Measurements from ENCODE around the gene ZNF500.
"Not testable (repeated sequence)": the region's sequence is repeated elsewhere in the genome, so short reads cannot be mapped to it uniquely, and the experiment has no call there.

Gene ZNF500

GRCh38 chr16:4744555-4745273 is 22.2 kb downstream of the ZNF500 start:
- no peak for DNase-seq (ENCODE audit: low spot score)

GRCh38 chr16:4743226-4743878 is 23.6 kb downstream of the ZNF500 start:
- DNase-seq (ENCODE audit: low spot score) = no peak

- not testable (repeated sequence) for DNase-seq (ENCODE audit: low spot score)
Observed at GRCh38 chr16:4738370-4738769, 28.6 kb downstream of the ZNF500 start.

DNA sequence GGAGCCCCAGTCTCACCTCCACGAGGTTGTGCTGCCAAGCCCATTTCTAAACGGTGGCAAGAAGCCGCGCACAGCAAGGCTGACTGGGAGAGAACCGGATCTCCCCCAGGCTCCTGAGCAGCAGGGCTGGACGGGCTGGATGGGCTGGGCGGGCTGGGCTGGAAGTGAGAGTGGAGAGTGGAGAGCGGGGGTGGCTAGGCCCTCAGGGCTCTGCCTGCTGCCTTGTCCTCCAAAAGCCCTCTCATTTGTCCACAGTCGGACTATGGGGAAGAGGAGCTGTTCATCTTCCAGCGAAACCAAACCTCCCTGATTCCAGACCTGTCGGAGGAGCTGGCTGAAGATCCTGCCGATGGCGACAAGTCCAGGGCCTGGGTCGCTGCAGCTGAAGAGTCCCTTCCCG is 29.4 kb downstream of the ZNF500 start:
- no peak for DNase-seq (ENCODE audit: low spot score)

- no peak for DNase-seq (ENCODE audit: low spot score)
Observed at GRCh38 chr16:4736546-4736945, 30.4 kb downstream of the ZNF500 start.

GRCh38 chr16:4734730-4735535 is 32.0 kb downstream of the ZNF500 start:
- DNase-seq (ENCODE audit: low spot score) = peak; percentile 93

DNA sequence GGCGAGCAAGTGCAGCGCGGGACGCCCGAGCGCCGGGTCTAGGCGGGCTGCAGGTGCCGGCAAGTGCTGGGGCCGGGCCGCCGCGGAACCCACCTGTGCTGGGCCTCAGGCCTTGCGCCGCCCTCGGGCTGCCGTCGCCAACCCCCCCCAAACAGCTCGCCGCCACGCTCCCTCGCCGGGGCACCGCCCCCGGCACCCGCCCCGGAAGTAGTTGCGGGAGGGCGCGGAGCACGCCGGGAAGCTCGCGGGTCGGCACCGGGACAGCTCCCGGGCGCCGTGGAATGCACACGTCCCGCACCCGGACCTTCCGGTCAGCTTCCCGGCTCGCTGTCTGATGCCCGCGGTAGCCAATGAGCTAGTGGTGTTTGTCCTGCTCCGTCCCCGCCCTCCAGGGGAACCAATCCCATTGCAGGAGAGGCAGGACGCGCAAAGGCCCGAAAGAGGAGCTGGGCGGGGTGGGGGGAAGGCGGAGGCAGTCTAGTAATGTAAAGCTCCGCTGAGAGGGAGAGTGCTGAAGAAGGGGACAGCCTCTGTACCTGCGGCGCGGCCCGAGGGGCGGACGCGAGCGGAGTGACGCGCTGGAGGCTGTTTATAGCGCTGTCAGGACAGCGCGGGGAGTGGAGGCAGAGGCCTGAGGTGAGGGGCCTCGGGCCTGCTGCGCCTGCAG is 32.8 kb downstream of the ZNF500 start, which contains the start of the genes ANKS3 and DNAAF8:
Gene ANKS3 (minus strand): TSS at position 209 of the 667 bp plus-strand sequence. CDS start 4,122 bp downstream, outside the sequence.
Gene DNAAF8 (plus strand): TSS at position 475 of the 667 bp plus-strand sequence. CDS start 1,978 bp downstream, outside the sequence.
- DNase-seq (ENCODE audit: low spot score) = peak; percentile 99

- no peak for DNase-seq (ENCODE audit: low spot score)
Observed at GRCh38 chr16:4733747-4734062, 33.3 kb downstream of the ZNF500 start.

- DNase-seq (ENCODE audit: low spot score) = no peak
Observed at GRCh38 chr16:4733211-4733742, 33.7 kb downstream of the ZNF500 start.

GRCh38 chr16:4729876-4730275 is 37.1 kb downstream of the ZNF500 start:
- DNase-seq (ENCODE audit: low spot score) = no peak

DNA sequence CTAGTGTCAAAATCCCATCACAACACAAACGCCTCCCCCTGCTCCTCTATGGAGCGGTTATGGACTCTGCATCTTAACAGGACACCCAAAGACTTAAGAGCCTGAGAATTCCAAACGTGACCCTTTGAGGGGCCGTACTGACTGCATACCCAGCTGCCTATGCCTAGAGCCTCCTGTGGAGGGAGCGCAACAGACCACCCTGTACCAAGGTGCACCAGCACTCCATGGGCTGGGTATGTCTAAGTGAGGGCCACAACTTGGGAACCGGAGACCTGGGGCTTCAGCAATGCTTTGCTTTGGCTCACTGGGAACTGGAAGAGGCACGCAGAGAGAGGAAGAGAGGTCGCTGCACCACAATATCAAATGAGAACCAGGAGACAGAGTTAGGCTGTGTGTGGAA is 38.3 kb downstream of the ZNF500 start:
- no peak for DNase-seq (ENCODE audit: low spot score)

GRCh38 chr16:4726616-4727015 is 40.3 kb downstream of the ZNF500 start:
- no peak for DNase-seq (ENCODE audit: low spot score)

GRCh38 chr16:4724661-4725270 is 42.2 kb downstream of the ZNF500 start:
- no peak for DNase-seq (ENCODE audit: low spot score)

- DNase-seq (ENCODE audit: low spot score) = no peak
Observed at GRCh38 chr16:4723071-4723767, 43.7 kb downstream of the ZNF500 start.

- DNase-seq (ENCODE audit: low spot score) = no peak
Observed at GRCh38 chr16:4718466-4718865, 48.5 kb downstream of the ZNF500 start.

DNA sequence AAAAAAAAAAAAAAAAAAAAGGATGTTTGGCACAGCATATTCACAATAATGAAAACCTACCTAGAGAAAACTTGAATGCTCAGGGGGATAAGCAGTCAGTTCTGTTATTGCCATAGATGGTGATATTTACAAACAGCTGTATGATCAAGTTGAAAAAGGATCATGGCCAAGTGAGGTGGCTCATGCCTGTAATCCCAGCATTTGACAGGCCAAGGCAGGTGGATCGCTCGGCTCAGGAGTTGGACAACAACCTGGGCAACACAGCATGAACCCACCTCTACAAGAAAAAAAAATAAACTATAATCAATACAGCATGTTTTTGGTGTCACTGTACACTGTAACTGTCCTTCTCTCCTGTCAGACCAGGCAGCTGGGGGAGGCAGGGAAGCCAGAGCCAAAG is 52.0 kb downstream of the ZNF500 start:
- no peak for DNase-seq (ENCODE audit: low spot score)

DNA sequence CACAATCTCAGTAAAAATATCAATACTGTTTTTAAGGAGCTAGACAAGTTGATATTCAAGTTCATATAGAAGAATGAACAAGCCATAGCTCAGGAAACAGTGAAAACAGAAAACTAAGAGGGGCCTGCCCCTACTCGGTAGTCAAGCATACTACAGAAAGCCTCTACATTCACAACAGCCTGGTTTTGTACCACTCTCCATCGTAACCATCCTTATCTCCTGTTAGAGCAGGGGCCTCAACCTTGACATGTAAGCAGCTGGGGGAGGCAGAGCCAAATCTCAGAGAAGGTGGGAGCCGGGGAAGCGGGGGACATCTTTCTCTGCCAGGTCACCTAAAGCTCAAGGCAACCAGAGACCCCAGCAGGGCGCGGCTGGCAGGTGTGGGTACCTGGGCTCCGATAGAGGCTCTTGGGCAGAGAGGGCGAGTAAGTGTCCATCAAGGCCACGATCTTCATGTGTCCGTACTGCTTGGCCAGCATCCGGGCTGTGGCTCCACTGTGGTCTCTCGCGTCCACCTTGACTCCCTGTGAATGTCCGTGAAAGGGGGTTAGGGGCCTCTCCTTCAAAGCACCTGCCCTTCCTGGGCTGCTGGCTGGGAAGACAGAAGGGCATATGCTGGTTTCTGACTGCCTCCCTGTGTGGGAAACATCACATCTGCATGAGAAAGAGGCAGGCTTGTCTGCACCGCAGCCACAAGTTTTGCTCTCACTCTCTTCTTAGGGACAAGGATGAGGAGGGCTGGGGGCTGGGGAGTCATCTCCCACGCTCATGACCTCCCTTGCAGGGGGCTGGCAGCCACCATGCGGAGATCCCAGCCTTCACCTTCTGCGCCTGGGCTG is 53.1 kb downstream of the ZNF500 start:
- no peak for DNase-seq (ENCODE audit: low spot score)

GRCh38 chr16:4709481-4709880 is 57.5 kb downstream of the ZNF500 start:
- no peak for DNase-seq (ENCODE audit: low spot score)

DNA sequence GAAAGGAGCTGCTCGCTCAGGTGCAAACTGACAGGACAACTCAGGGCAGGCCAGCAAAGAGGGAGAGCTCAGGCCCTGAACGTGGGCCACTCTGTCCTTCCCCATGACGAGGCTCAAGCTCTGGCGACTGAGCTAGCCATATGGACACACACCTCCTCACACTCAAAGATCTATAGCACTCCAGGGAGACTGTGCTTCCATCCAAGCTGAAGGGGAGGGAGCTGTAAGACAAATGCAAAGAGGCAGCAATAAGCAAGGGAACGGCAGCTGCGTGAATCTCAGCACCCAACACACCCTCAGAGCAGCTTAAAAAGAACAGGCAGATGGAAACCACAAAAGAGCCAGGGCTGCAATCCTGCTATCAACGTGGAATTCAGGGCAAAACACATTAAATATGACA is 60.1 kb downstream of the ZNF500 start:
- DNase-seq (ENCODE audit: low spot score) = no peak

- no peak for DNase-seq (ENCODE audit: low spot score)
Observed at GRCh38 chr16:4704913-4705312, 62.0 kb downstream of the ZNF500 start.

Data from AG08396 (cell line).